ES-I3 (cell line): ENCODE results near the gene EVA1C.
A peak's percentile ranks its signal among the peaks of the same experiment; 100 is the strongest.

ENCODE experiments used
- H3K36me3 ChIP-seq: 2 replicates; pipeline ENCODE4 v1.6.1; 2013; ENCODE audit warnings: mild to moderate bottlenecking, low read length, control low read depth, moderate library complexity; ENCODE audit not compliant: insufficient read depth
- H3K4me1 ChIP-seq: 2 replicates; pipeline ENCODE4 v1.6.1; 2013; ENCODE audit warnings: mild to moderate bottlenecking, control low read depth, low read length; ENCODE audit not compliant: insufficient read depth
- H3K9ac ChIP-seq: 2 replicates; pipeline ENCODE4 v1.6.1; 2013; ENCODE audit warnings: low read depth, mild to moderate bottlenecking, low read length, moderate library complexity
- H3K9me3 ChIP-seq: 2 replicates; pipeline ENCODE4 v1.6.1; 2013; ENCODE audit warnings: mild to moderate bottlenecking, low read length, moderate library complexity; ENCODE audit not compliant: control insufficient read depth, insufficient read depth

EVA1C gene

GRCh38 chr21:32410291-32410690, 2.2 kb upstream of the EVA1C start:
- H3K36me3 ChIP-seq, result no peaks in the 10 kb centered on the region
- no peak overlapping the region for H3K9ac ChIP-seq
- H3K9me3 ChIP-seq, result no peaks in the 10 kb centered on the region
- 0 out of 2 replicates have a peak, but pooled peaks cover 8% of the 10 kb centered on the region for H3K4me1 ChIP-seq

GRCh38 chr21:32410916-32411315, 1.6 kb upstream of the EVA1C start:
- H3K4me1 ChIP-seq, result 0 out of 2 replicates have a peak, but pooled peaks cover 8% of the 10 kb centered on the region
- H3K9me3 ChIP-seq, result no peaks in the 10 kb centered on the region
- no peak overlapping the region for H3K9ac ChIP-seq
- H3K36me3 ChIP-seq, result no peaks in the 10 kb centered on the region

- Histone ChIP-seq H3K9me3 (no peaks in the 10 kb centered on the region), H3K36me3 (no peaks in the 10 kb centered on the region), H3K9ac (peak overlapping the region; percentile 49; the same call in 1 of the 2 replicates), H3K4me1 (0 out of 2 replicates have a peak, but pooled peaks cover 8% of the 10 kb centered on the region)
Observed at GRCh38 chr21:32411350-32412161, 950 bp upstream of the EVA1C start.

GRCh38 chr21:32413015-32413504, 554 bp downstream of the EVA1C start:
- no peaks in the 10 kb centered on the region for H3K9me3 ChIP-seq
- 0 out of 2 replicates have a peak, but pooled peaks cover 8% of the 10 kb centered on the region for H3K4me1 ChIP-seq
- peak overlapping the region; percentile 49; the same call in 1 of the 2 replicates for H3K9ac ChIP-seq
- H3K36me3 ChIP-seq, result no peaks in the 10 kb centered on the region

- Histone ChIP-seq H3K4me1 (0 out of 2 replicates have a peak, but pooled peaks cover 8% of the 10 kb centered on the region), H3K36me3 (no peaks in the 10 kb centered on the region), H3K9ac (no peak overlapping the region; the same call in 1 of the 2 replicates), H3K9me3 (no peaks in the 10 kb centered on the region)
Observed at GRCh38 chr21:32413697-32414578, 1.4 kb downstream of the EVA1C start.

DNA sequence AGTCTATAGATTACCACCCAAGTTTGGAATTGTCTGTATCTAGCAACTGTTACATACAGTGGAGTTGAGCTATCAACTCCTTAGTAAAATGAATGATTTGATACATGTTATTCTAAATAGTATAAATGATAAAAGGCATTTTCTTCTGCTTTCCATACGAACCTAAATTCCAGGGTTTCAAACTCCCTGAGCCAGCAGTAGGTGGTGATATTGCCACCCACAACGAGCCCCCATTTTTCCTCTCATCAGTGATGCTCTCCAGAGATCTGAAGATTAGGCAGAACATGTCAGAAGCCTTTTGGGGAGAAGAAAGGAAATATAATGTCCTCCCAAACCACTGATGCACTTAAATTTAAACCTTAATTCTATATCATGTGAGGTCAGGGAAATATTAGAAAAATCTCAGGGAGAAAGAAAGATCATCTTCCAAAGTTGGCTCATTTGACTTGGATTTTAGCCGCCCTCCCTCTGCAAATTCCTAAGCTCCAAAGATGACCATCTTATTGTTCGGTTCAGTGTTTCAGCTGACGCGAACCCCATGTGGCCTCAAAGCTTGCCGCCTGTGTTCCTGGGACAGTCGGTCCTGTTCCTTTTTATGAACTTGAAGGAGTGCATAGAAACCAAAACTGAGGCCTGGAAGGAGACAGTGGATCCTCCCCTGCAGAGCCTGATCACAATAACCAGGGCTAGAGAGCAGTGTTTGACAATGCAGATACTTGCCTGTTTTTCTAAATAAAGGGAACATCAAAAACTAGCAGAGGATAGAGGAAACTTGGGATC, 2.3 kb downstream of the EVA1C start:
- no peaks in the 10 kb centered on the region for H3K9me3 ChIP-seq
- 0 out of 2 replicates have a peak, but pooled peaks cover 8% of the 10 kb centered on the region for H3K4me1 ChIP-seq
- H3K36me3 ChIP-seq, result no peaks in the 10 kb centered on the region
- H3K9ac ChIP-seq, result no peak overlapping the region

- Histone ChIP-seq H3K9ac (no peak overlapping the region), H3K36me3 (no peaks in the 10 kb centered on the region), H3K4me1 (0 out of 2 replicates have a peak, but pooled peaks cover 8% of the 10 kb centered on the region), H3K9me3 (no peaks in the 10 kb centered on the region)
Observed at GRCh38 chr21:32415451-32416398, 3.2 kb downstream of the EVA1C start.

DNA sequence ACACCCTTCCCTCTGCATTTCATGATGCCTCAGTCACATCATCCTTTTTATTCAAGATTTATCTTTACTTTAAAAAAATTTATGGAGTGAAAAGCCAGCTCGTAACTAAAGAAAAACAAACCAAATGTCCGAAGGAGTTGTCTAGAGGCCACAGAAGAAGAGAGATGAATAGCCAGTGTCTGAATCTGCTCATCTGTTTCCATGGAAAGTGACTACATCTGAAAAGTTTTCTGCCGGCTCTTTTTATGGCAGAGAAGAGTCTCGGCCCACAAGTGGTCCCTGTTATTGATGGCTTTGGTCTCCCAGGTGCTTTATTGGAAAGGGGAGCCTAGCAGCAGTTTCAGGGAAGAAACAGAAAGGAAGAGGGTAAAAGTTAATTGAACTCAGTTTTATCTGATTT, 5.6 kb downstream of the EVA1C start:
- Histone ChIP-seq H3K9me3 (peaks cover 7% of the 10 kb centered on the region; the same call in 1 of the 2 replicates), H3K9ac (no peak overlapping the region), H3K36me3 (no peaks in the 10 kb centered on the region)

DNA sequence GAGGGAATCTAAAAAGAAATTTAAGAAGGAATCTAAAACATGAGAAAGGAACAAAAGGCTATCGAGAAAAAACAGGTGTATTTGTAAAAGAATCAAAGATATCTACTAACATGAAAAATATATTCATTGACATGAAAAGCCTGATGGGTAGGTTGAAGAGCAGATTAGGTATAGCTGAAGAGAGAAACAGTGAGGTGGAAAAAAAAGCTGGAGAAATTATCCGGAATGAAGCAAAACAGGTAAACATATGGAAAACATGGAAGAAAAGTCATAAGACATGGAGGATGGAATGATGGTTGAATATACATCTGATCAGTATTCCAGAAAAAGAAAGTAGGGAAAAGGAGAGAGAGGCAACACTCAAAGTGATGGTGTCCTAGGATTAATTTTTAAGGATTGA, 9.6 kb downstream of the EVA1C start:
- no peaks in the 10 kb centered on the region for H3K4me1 ChIP-seq
- no peak overlapping the region for H3K9ac ChIP-seq
- peaks cover 7% of the 10 kb centered on the region; the same call in 1 of the 2 replicates for H3K9me3 ChIP-seq
- no peaks in the 10 kb centered on the region for H3K36me3 ChIP-seq

More for the DNA sequence above, 5.6 kb downstream of the EVA1C start:
- H3K4me1 ChIP-seq, result 0 out of 2 replicates have a peak, but pooled peaks cover 8% of the 10 kb centered on the region

DNA sequence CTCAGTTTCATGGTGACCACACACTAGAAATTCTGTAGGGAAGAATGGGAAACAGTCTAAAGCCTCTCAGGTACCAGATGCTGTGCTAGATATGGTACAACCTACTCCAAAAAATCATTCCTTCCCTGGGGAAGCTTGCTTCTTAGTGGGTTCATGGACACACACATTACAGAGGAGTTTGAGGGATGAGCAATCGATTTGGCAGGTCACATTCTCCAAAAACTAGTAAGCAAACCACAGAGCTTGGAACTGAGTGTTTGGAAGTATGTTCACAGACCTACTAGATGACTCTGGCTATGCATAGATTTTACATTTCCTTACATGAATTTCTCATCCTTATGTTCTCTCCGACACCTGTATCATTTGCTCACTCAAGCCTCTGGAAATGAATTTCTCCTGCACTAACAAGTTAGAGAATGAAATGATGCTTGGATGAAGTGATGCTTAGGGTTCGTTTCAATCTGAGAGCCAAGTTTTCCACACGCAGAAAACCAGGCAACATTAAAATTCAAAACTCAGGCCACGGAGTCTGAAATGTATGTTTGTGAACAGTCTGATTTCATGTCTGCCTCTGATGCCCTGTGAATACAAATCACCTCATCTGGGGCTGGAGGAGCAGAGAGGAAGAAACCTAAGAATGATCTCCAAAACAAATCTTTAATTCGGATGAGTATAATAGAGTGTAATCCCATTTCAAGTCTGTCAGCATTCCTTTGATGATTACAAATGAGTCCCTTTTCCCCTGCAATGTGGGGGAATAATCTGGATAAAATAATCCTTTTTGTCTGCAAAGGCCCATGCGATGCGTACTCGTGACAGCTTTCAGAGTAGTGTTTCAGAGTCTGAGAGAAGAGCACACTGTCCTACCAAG, 11.0 kb downstream of the EVA1C start:
- H3K4me1 ChIP-seq, result peaks cover 4% of the 10 kb centered on the region; the same call in 1 of the 2 replicates
- H3K36me3 ChIP-seq, result no peaks in the 10 kb centered on the region
- peaks cover 7% of the 10 kb centered on the region; the same call in 1 of the 2 replicates for H3K9me3 ChIP-seq
- no peak overlapping the region for H3K9ac ChIP-seq

DNA sequence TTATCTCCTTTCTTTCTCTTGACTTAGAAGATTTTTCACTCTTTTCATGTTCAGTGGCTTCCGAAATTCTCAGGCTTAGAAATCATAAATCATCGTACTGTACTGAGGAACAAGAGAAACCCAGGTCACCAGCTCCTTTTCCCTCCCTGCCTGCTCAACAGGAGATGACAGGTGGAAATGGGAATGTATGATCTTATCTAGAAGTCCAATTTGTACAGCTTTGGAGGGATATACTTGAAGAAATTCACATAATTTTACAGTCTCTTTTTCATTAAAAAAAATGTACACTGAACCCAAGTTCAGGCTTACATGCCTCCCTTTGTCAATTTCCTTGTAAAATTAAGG, 11.7 kb downstream of the EVA1C start:
- peaks cover 7% of the 10 kb centered on the region; the same call in 1 of the 2 replicates for H3K9me3 ChIP-seq
- H3K4me1 ChIP-seq, result peaks cover 6% of the 10 kb centered on the region; the same call in 1 of the 2 replicates
- H3K9ac ChIP-seq, result no peak overlapping the region
- no peaks in the 10 kb centered on the region for H3K36me3 ChIP-seq

- Histone ChIP-seq H3K36me3 (no peaks in the 10 kb centered on the region), H3K9me3 (peaks cover 7% of the 10 kb centered on the region; the same call in 1 of the 2 replicates), H3K9ac (no peak overlapping the region), H3K4me1 (peaks cover 6% of the 10 kb centered on the region; the same call in 1 of the 2 replicates)
Observed at GRCh38 chr21:32424674-32425073, 12.2 kb downstream of the EVA1C start.
